ENCODE results near the gene SESN3.

- TF ChIP-seq SUZ12 (IDR thresholded peaks at IDR 0.05) (no peak), TARDBP (IDR thresholded peaks at IDR 0.05) (no peak), HDGF (IDR thresholded peaks at IDR 0.05; ENCODE audit: borderline replicate concordance) (no peak), ZNF384 (IDR thresholded peaks at IDR 0.05) (no peak), SP1 (IDR thresholded peaks at IDR 0.05) (no peak), FOXM1 (IDR thresholded peaks at IDR 0.05; ENCODE audit: borderline replicate concordance) (no peak), NFRKB (IDR thresholded peaks at IDR 0.05) (no peak), ELF4 (IDR thresholded peaks at IDR 0.05) (no peak), L3MBTL2 (conservative IDR thresholded peaks at IDR 0.05) (no peak), LEF1 (IDR thresholded peaks at IDR 0.05; ENCODE audit: borderline replicate concordance) (no peak), BHLHE40 (IDR thresholded peaks at IDR 0.05; ENCODE audit: borderline replicate concordance) (no peak)
These were observed 22.1 kb upstream of the SESN3 start for GRCh38 chr11:95253141-95253540.

Data from HEK293T (cell line).